HG03442 (cell line): ENCODE data around the gene ST3GAL5.

Source experiments
- ATAC-seq: cut with Tn5 transposase; IDR thresholded peaks from one replicate; pipeline ENCODE4 v1.9.1; 2021; ENCODE audit warnings: mild to moderate bottlenecking, moderate library complexity; ENCODE audit not compliant: unreplicated experiment

Gene ST3GAL5

DNA sequence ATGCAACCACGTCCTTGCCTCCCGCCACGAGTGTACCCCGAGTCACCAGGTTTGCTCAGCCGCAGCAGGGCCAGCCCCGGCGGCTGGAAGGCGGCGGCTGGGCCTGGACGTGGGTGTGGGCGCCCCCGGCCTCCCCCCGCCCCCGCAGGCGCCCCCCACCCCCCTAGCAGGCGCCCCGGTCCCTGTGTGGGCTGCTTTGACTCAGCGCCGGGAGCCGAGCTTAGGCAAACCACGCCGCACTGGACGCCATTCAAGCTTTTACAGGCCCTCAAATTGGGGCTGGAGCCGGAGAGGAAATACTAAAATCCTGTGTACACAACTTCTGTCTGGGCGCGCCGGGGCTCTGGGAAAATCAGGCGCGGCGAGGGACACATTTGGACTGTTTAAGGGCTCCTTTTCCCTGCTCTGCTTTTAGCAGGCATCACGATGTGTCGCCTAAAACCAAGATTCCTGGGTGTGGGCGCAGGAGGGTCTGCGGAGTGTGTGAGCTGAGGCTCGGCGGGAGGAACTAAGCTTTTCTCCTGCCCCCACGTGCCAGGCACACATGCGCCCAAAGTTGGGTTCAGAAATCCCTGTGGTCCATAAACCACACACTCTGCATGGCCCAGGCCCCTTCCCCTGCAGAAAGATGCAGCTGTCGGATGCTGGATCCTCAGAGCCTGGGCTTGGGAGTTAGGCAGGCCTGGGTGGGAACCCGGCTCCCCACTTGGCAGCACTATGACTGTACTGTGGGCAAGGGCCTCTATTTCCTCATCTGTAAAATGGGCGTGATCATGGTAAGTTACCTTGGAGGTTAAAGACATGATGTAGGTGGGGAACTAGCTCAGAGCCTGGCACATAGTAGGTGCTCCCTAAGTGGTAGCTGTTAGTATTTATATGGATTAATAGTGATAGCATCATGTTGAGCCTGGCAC lies 77.4 kb downstream of the ST3GAL5 start:
- ATAC-seq = no peak

DNA sequence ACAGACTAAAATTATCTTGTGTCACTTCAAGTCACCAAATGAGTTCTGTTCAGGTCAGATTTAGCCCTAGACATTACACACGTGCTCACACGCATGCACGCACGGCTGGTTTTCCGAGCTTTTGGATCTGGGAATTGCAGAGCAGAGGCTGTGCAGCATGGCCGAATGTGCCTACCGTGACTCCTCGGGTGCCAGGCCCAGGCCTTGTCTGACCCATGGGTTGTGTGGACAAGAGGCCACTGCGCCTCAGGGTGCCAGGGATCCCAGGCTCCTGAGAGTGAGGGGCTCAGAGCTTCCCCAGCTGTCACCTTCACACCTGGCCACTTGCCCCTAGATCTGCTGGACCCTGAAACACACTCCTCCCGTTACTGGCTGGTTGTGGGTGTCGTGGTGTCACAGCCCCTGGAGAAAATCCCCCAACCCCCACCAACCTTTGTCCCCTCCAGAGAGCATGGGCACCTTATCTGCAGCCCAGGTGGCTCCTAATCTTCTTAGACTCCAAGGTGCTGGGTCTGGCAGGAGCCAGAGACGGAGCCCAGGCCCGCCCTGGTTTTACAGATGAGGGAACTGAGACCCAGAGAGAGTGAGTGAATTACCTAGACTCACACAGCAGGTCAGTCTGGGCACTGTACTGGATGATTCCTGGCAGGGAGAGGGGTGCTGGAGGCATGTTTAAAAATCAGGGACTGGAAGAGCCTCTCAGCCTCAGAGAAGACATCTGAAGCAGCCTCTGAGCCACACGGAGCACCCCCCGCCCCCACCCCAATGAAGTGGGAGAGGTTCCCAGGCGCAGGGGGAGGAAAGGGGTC lies 78.2 kb downstream of the ST3GAL5 start:
- no peak for ATAC-seq

DNA sequence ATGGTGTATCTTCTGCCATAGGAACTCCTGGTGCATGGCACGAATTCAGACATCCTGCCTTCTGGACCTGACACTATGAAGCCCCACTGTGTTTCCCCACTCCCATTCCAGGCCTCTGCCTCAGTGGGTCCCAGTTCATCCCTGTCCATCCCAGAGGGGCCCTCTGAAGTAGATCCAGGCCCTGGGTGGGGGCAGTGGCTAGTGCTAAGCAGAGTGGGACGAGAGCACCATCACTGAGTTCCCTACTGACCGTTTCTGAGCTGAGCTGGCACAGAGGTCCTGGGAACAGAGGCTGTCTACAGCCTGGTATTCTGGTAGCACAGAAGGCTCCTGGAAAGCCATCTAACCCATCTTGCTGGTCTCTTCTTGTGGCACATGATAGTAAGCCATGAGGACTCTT lies 81.0 kb downstream of the ST3GAL5 start:
- ATAC-seq = no peak

- no peak for ATAC-seq
These were observed 82.3 kb downstream of the ST3GAL5 start for GRCh38 chr2:85806358-85807118.

- no peak for ATAC-seq
These were observed 84.2 kb downstream of the ST3GAL5 start for GRCh38 chr2:85804583-85804982.

DNA sequence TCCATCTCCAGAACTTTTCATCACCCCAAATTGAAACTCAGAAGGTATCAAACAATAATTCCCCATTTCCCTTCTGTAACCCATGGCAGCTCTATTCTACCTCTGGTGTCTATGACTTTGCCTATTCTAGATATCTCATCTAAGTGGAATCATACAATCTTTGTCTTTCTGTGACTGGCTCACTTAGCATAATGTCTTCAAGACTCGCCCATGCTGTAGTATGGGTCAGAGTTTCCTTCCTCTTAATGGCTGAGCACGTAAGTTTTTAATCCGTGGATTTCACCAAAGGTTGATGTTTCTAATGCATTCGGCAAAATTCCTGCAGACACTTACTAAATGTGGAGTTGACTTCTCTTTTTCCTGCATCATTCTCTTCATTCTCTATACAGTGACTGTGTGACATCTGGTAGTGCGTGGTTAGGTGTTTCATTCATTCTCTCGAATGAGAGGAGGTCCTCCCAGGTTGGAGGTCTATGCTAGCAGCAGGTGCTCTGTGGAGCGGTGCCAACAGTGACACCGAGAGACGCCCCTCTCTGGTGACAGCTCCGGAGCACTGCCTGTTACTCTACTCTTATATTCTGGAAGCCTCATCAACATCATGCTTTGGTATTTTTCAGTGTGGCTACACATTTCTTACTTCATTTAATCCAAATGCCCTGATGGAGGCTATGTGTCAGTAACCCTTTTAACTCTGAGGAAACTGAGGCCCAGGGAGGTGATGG lies 84.9 kb downstream of the ST3GAL5 start:
- no peak for ATAC-seq

- no peak for ATAC-seq
These were observed 86.3 kb downstream of the ST3GAL5 start for GRCh38 chr2:85802354-85803103.

GRCh38 chr2:85801871-85802270 lies 86.9 kb downstream of the ST3GAL5 start:
- no peak for ATAC-seq

DNA sequence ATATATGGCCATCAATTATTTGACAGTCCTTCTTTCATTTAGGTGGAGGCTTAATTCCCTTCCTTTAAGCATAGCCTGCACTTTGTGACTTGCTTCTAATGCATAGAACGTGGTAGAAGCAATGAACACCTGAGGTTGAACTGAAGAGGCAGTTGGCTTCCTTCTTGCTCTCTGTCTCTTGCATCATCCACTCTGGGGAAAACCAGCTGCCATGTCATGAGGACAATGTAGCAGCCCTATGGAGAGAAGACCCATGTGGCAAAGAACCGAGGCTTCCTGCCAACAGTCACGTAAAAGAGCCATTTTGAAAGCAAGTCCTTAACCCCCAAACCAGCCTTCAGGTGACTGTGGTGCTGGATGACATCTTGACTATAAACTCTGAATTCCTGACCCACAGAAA lies 88.2 kb downstream of the ST3GAL5 start:
- ATAC-seq = no peak

DNA sequence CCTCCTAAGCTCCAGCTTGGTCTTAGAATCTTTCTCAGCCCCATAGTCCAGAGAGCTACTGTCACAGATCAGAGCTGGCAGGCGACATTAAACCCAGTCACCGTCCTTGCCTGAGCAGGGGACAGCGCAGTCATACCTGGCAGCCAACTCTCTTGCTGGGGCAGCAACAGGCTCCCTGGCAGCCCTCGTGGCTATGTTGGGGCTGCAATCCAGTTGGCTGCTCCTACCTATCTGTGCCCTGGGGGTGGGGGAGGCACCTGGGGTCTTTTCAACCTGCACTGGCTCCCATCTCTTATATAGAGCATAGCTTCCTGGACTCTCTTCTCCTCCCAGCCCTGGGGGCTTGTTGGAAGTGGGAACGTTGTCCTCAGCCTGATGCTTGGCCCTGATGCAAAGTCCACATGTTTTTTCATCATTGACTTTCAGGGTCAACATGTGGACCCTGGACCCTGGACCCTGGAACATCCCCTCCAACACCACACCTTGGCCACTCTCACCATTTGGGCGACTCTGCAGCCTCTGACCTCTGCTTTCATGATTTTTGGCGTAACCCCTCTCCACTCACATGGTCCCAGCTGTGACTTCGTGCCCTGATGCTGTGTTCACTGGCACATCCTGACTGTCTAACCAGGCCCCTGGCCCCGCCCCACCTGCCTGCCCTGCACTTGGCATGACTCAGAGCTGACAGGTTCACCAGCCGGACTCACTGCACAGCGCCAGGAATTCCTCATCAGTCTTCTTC lies 89.4 kb downstream of the ST3GAL5 start:
- no peak for ATAC-seq

- no peak for ATAC-seq
These were observed 90.9 kb downstream of the ST3GAL5 start for GRCh38 chr2:85797921-85798320.

DNA sequence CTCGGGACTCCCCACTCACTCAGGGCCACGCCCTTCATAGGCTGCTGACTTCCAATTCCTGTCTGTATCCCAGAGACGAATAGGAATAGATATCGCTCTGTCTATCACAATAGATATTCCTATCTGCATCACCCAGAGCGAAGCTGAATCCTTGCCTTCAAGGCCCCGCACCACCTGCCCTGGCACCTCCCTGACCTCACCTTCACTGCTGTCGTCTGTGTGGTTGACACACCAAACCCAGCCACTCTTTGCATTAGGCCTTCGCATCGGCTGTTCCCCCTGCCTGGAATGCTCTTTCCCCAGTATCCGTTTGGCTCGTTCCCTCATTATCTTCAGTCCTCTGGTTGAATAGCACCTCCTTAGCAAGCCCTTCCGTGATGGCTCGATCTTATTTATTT lies 91.5 kb downstream of the ST3GAL5 start:
- no peak for ATAC-seq

DNA sequence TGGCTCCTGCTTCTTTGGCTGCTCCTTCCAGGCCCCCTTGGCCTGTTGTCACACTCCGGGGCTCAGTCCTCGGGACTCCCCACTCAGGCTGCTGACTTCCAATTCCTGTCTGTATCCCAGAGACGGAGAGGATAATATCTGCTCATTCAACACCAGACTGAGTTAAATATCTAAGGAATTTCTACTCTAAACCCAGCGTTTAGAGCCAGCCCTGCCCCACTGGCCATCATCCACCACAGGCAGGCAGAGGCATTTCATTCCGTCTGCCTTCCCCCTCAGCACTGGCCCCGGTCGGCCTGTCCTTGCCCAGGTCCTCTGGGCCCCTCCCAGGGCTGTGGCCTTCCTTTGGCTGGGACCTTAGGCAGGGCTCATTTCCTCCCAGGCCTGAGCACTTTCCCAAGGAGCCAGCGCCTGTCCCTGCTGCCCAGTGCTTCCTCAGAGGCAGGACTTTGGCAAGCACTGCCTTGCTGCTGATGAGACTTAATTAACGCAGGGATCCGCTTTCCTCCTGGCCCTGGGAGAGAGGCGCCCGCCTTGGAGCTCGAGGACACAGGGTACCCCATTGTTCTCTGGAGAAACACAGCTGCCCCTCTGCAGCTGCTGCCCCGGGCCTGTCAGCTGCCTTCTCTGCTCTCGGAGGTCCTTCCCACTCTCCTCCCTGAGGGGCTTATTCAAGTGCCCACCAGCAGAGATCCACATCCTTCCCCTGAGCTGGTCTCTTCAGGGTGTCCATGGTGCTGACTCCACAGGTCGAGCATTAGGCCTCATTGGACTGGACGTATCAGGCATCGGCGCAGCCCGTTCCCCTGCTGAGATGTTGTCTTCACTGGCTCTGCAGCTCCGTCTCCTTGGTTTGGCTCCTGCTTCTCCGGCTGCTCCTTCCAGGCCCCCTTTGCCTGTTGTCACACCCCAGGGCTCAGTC lies 92.2 kb downstream of the ST3GAL5 start:
- no peak for ATAC-seq

GRCh38 chr2:85796046-85796340 lies 92.8 kb downstream of the ST3GAL5 start:
- ATAC-seq = no peak

GRCh38 chr2:85795331-85796045 lies 93.3 kb downstream of the ST3GAL5 start:
- ATAC-seq = no peak

DNA sequence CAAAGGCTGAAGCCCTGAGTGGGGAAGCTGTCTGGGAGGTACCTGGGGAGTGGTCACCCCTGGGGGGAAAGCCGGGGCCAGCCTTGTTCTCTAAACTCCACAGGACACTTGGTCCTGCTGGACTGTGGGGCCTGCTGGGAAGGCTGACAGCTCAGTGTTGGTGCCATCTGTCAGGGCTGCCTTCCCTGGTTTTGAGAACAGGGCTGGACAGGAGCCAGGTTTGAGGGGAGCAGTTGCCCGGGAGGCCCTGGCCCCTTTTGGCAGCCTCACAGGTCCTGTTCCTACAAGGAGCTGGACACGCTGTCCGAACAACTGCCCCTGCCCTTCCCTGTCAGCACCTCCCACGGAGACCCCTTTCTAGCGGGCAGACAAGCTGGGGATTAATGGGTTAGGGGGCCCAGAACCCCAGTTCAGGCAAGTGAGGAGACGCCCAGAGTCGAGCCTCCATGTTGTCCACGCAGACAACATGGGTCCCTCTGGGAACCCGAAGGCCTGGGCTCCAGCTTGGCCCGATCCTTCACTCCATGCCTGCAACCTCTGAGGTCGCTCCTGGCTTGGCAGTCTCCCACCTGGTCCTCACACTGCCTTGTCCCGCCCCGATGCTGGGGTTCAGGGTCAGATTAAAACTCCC lies 94.2 kb downstream of the ST3GAL5 start:
- no peak for ATAC-seq

DNA sequence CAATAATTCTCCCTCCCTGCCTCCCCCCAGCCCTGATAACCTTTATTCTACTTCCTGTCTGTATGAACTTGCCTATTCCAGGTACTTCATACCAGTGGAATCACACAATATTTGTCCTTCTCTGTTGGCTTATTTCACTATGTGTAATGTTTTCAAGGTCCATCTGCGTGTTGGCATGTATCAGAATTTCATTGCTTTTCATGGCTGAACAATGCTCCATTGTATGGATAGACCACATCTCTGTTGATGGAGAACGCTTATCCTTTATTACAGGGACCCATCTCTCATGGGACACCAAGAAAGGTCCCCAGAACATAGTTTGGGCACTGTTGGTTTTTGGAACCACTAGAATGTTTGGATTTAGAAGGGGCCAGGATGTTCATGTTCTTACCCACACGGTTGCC lies 94.8 kb downstream of the ST3GAL5 start:
- no peak for ATAC-seq
